Measurements from ENCODE around the gene FANCF. TPM values are rescaled to one million over a fixed set of nuclear protein-coding genes. Genes with fewer than 3 reads are reported as not detected.

FANCF gene
- polyA plus RNA-seq, 1 donor from 2014 or later: 22.2 TPM

DNA sequence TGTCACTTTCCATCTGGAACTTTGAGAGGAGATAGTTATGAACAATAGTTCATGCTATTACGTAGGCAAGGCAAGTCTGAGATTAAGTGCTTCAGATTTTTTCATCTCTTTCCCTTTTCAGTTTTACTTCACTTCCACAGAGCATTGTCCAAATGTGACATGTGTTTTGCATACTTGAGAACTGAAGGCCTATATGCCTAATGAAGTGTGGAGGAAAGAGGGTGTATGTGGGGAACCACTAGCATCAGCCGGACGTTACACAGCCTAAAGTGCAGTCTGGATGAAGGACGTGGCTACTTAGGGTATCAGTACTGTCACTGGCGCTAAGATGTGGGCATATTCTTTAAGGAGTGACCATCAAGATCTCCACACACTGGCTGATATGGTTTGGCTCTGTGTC is 26.2 kb downstream of the FANCF start:
- Histone ChIP-seq H3K79me2 (replicated peaks; ENCODE audit: insufficient read depth, low read length) (no peaks in the 10 kb centered on the region), H3K4me3 (ENCODE audit: low read length) (no peak overlapping the region), H3K27me3 (ENCODE audit: insufficient read depth, low read depth, low read length) (no peaks in the 10 kb centered on the region), H3K9me2 (ENCODE audit: insufficient read depth, low read length) (no peaks in the 10 kb centered on the region), H3K9ac (ENCODE audit: low read length) (no peak overlapping the region), H4K20me1 (ENCODE audit: insufficient read depth) (no peaks in the 10 kb centered on the region), H2AFZ (ENCODE audit: low read depth, low read length) (no peak overlapping the region), H3K4me2 (ENCODE audit: low read length) (no peak overlapping the region), H3F3A (ENCODE audit: insufficient read depth, low read length, poor library complexity, severe bottlenecking) (no peaks in the 10 kb centered on the region), H3K36me3 (ENCODE audit: insufficient read depth, low read length) (no peaks in the 10 kb centered on the region), H3K9me3 (ENCODE audit: low read length) (no peaks in the 10 kb centered on the region), H3K27ac (ENCODE audit: low read length) (no peak overlapping the region)
- TF ChIP-seq RAD21 (conservative IDR thresholded peaks at IDR 0.05): no peak
- no peak for TF ChIP-seq TAF1 (IDR thresholded peaks at IDR 0.05; ENCODE audit: low read depth)
- TF ChIP-seq SMC3 (conservative IDR thresholded peaks at IDR 0.05; ENCODE audit: poor library complexity): no peak
- TF ChIP-seq EZH2 (IDR thresholded peaks at IDR 0.05; ENCODE audit: borderline replicate concordance, insufficient read depth, low read length, poor library complexity, severe bottlenecking): no peak
- no peak for TF ChIP-seq MXI1 (conservative IDR thresholded peaks at IDR 0.05; ENCODE audit: poor library complexity, severe bottlenecking)
- TF ChIP-seq, protein P1, sequence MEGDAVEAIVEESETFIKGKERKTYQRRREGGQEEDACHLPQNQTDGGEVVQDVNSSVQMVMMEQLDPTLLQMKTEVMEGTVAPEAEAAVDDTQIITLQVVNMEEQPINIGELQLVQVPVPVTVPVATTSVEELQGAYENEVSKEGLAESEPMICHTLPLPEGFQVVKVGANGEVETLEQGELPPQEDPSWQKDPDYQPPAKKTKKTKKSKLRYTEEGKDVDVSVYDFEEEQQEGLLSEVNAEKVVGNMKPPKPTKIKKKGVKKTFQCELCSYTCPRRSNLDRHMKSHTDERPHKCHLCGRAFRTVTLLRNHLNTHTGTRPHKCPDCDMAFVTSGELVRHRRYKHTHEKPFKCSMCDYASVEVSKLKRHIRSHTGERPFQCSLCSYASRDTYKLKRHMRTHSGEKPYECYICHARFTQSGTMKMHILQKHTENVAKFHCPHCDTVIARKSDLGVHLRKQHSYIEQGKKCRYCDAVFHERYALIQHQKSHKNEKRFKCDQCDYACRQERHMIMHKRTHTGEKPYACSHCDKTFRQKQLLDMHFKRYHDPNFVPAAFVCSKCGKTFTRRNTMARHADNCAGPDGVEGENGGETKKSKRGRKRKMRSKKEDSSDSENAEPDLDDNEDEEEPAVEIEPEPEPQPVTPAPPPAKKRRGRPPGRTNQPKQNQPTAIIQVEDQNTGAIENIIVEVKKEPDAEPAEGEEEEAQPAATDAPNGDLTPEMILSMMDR (IDR thresholded peaks at IDR 0.05; ENCODE audit: poor library complexity, severe bottlenecking): no peak
- no peak for TF ChIP-seq POLR2AphosphoS5 (IDR thresholded peaks at IDR 0.05)

DNA sequence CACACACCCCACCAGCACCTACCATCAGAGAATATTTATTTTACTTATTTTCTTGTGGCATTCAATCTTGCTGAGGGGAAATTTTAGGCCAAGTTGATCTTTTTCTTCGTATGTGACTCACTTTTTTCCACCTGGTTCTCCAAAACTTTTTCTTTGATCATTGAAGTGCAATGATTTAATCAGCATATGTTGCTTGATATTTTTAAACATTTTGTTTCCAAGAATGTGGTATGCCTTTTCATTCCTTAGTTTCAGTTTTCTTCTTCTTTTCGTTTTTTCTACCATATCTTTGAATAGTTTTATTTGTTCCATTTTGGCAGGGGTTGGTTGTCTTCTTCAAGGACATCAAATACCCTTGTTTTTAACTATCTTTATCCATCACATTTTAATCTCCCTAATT is 28.6 kb downstream of the FANCF start:
- Histone ChIP-seq H3K4me3 (ENCODE audit: low read length) (no peak overlapping the region), H3K4me2 (ENCODE audit: low read length) (no peak overlapping the region), H3K36me3 (ENCODE audit: insufficient read depth, low read length) (no peaks in the 10 kb centered on the region), H3K27ac (ENCODE audit: low read length) (no peak overlapping the region), H2AFZ (ENCODE audit: low read depth, low read length) (no peak overlapping the region), H3K9me3 (ENCODE audit: low read length) (no peaks in the 10 kb centered on the region), H3F3A (ENCODE audit: insufficient read depth, low read length, poor library complexity, severe bottlenecking) (no peaks in the 10 kb centered on the region), H3K79me2 (replicated peaks; ENCODE audit: insufficient read depth, low read length) (no peaks in the 10 kb centered on the region), H3K27me3 (ENCODE audit: insufficient read depth, low read depth, low read length) (no peaks in the 10 kb centered on the region), H3K9ac (ENCODE audit: low read length) (no peak overlapping the region), H4K20me1 (ENCODE audit: insufficient read depth) (no peaks in the 10 kb centered on the region), H3K9me2 (ENCODE audit: insufficient read depth, low read length) (no peaks in the 10 kb centered on the region)
- TF ChIP-seq EP300 (conservative IDR thresholded peaks at IDR 0.05; ENCODE audit: poor library complexity, severe bottlenecking) (no peak), POLR2AphosphoS5 (IDR thresholded peaks at IDR 0.05) (no peak), EZH2 (IDR thresholded peaks at IDR 0.05; ENCODE audit: borderline replicate concordance, insufficient read depth, low read length, poor library complexity, severe bottlenecking) (no peak)

DNA sequence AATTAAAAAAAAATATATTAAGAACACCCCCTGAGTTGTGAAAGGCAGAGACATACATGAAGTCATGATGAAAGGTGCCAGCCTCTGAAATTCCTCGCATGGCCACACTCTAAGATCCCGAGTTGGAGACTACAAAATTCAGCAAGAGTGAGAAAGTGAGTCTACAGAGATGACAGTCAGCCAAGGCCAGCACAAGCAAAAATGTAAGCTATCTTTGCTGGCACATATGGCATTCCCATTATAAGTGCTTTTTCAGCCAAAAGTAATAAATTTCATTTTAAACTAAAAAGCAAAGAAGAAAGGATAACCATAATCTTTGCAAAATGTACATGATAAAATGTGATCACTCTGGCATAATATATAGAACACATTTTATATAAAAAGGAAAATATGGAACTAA is 40.6 kb downstream of the FANCF start:
- no peaks in the 10 kb centered on the region for H3K9me3 ChIP-seq (ENCODE audit: low read length)
- no peaks in the 10 kb centered on the region for H3K36me3 ChIP-seq (ENCODE audit: insufficient read depth, low read length)
- no peak for TF ChIP-seq EZH2 (IDR thresholded peaks at IDR 0.05; ENCODE audit: borderline replicate concordance, insufficient read depth, low read length, poor library complexity, severe bottlenecking)
- H3K27ac ChIP-seq (ENCODE audit: low read length): no peak overlapping the region
- no peaks in the 10 kb centered on the region for H3K27me3 ChIP-seq (ENCODE audit: insufficient read depth, low read depth, low read length)
- no peak overlapping the region for H3K4me3 ChIP-seq (ENCODE audit: low read length)
- no peak overlapping the region for H3K9ac ChIP-seq (ENCODE audit: low read length)
- H3K4me2 ChIP-seq (ENCODE audit: low read length): no peak overlapping the region
- H3F3A ChIP-seq (ENCODE audit: insufficient read depth, low read length, poor library complexity, severe bottlenecking): no peaks in the 10 kb centered on the region
- no peak overlapping the region for H2AFZ ChIP-seq (ENCODE audit: low read depth, low read length)
- H3K79me2 ChIP-seq (replicated peaks; ENCODE audit: insufficient read depth, low read length): no peaks in the 10 kb centered on the region
- no peaks in the 10 kb centered on the region for H4K20me1 ChIP-seq (ENCODE audit: insufficient read depth)
- no peaks in the 10 kb centered on the region for H3K9me2 ChIP-seq (ENCODE audit: insufficient read depth, low read length)
